Activated T-cell treated with anti-CD3 and anti-CD28 coated beads, Interleukin-2, amount 50 U/mL, for 24 hours (primary cell): ENCODE data around the gene SIAH2.
A peak's percentile ranks its signal among the peaks of the same experiment; 100 is the strongest.

Experiments
- DNase-seq: peaks from one replicate; pipeline ENCODE4 v3.0.0-alpha.2; 2020
- H3K27ac Mint-ChIP-seq: 2 replicates; pipeline ENCODE4 v1.8.0; 2020; ENCODE audit warnings: mild to moderate bottlenecking, mixed read lengths
- H3K27me3 Mint-ChIP-seq: 2 replicates; pipeline ENCODE4 v1.8.0; 2020; ENCODE audit warnings: mixed read lengths
- H3K36me3 Mint-ChIP-seq: 2 replicates; pipeline ENCODE4 v1.8.0; 2020; ENCODE audit warnings: low read depth, mixed read lengths
- H3K4me1 Mint-ChIP-seq: 2 replicates; pipeline ENCODE4 v1.8.0; 2020; ENCODE audit warnings: low read depth, mixed read lengths
- H3K4me3 Mint-ChIP-seq: 2 replicates; pipeline ENCODE4 v1.8.0; 2020; ENCODE audit warnings: mild to moderate bottlenecking, moderate library complexity, mixed read lengths
- H3K9me3 Mint-ChIP-seq: 2 replicates; pipeline ENCODE4 v1.8.0; 2020; ENCODE audit warnings: mixed read lengths

The SIAH2 gene

GRCh38 chr3:150738688-150739087, 24.3 kb downstream of the SIAH2 start:
- peaks cover 83% of the 10 kb centered on the region for H3K4me1 Mint-ChIP-seq
- H3K9me3 Mint-ChIP-seq, result no peaks in the 10 kb centered on the region
- no peak for DNase-seq
- H3K27ac Mint-ChIP-seq, result peak overlapping the region; percentile 99
- peaks cover 76% of the 10 kb centered on the region for H3K36me3 Mint-ChIP-seq
- H3K4me3 Mint-ChIP-seq, result peak overlapping the region; percentile 57
- H3K27me3 Mint-ChIP-seq, result no peaks in the 10 kb centered on the region

- Mint-ChIP-seq H3K4me1 (peaks cover 81% of the 10 kb centered on the region), H3K27ac (peak overlapping the region; percentile 99), H3K4me3 (peak overlapping the region; percentile 57), H3K36me3 (peaks cover 74% of the 10 kb centered on the region), H3K27me3 (no peaks in the 10 kb centered on the region), H3K9me3 (no peaks in the 10 kb centered on the region)
- DNase-seq, result peak; percentile 60
Observed at GRCh38 chr3:150737874-150738679, 24.9 kb downstream of the SIAH2 start.

GRCh38 chr3:150736903-150737832, 25.8 kb downstream of the SIAH2 start:
- peaks cover 72% of the 10 kb centered on the region for H3K4me1 Mint-ChIP-seq
- H3K4me3 Mint-ChIP-seq, result peak overlapping the region; percentile 57
- H3K27ac Mint-ChIP-seq, result peak overlapping the region; percentile 99

GRCh38 chr3:150736316-150736719, 26.7 kb downstream of the SIAH2 start:
- H3K27ac Mint-ChIP-seq, result no peak overlapping the region
- H3K9me3 Mint-ChIP-seq, result no peaks in the 10 kb centered on the region
- H3K4me3 Mint-ChIP-seq, result no peak overlapping the region
- peaks cover 63% of the 10 kb centered on the region for H3K4me1 Mint-ChIP-seq
- DNase-seq, result no peak
- H3K36me3 Mint-ChIP-seq, result peaks cover 57% of the 10 kb centered on the region
- H3K27me3 Mint-ChIP-seq, result no peaks in the 10 kb centered on the region

More at GRCh38 chr3:150736903-150737832, 25.8 kb downstream of the SIAH2 start:
- H3K27me3 Mint-ChIP-seq, result no peaks in the 10 kb centered on the region
- no peaks in the 10 kb centered on the region for H3K9me3 Mint-ChIP-seq
- H3K36me3 Mint-ChIP-seq, result peaks cover 65% of the 10 kb centered on the region
- no peak for DNase-seq

- Mint-ChIP-seq H3K9me3 (no peaks in the 10 kb centered on the region), H3K27ac (no peak overlapping the region), H3K4me3 (no peak overlapping the region), H3K27me3 (no peaks in the 10 kb centered on the region), H3K4me1 (peaks cover 47% of the 10 kb centered on the region), H3K36me3 (peaks cover 41% of the 10 kb centered on the region)
- no peak for DNase-seq
Observed at GRCh38 chr3:150734795-150735119, 28.2 kb downstream of the SIAH2 start.

- H3K4me3 Mint-ChIP-seq, result no peak overlapping the region
- no peaks in the 10 kb centered on the region for H3K27me3 Mint-ChIP-seq
- no peak overlapping the region for H3K27ac Mint-ChIP-seq
- H3K9me3 Mint-ChIP-seq, result no peaks in the 10 kb centered on the region
- peaks cover 42% of the 10 kb centered on the region for H3K4me1 Mint-ChIP-seq
- peaks cover 39% of the 10 kb centered on the region for H3K36me3 Mint-ChIP-seq
- no peak for DNase-seq
Observed at GRCh38 chr3:150733936-150734794, 28.8 kb downstream of the SIAH2 start.

GRCh38 chr3:150733373-150733935, 29.5 kb downstream of the SIAH2 start:
- H3K9me3 Mint-ChIP-seq, result no peaks in the 10 kb centered on the region
- DNase-seq, result no peak
- H3K36me3 Mint-ChIP-seq, result peaks cover 37% of the 10 kb centered on the region
- no peak overlapping the region for H3K27ac Mint-ChIP-seq
- no peak overlapping the region for H3K4me3 Mint-ChIP-seq
- H3K27me3 Mint-ChIP-seq, result no peaks in the 10 kb centered on the region
- peaks cover 35% of the 10 kb centered on the region for H3K4me1 Mint-ChIP-seq

GRCh38 chr3:150729682-150730360, 33.1 kb downstream of the SIAH2 start:
- no peak overlapping the region for H3K27ac Mint-ChIP-seq
- no peak overlapping the region for H3K4me3 Mint-ChIP-seq
- DNase-seq, result no peak
- no peaks in the 10 kb centered on the region for H3K9me3 Mint-ChIP-seq
- peaks cover 7% of the 10 kb centered on the region for H3K4me1 Mint-ChIP-seq
- H3K27me3 Mint-ChIP-seq, result no peaks in the 10 kb centered on the region
- H3K36me3 Mint-ChIP-seq, result peaks cover 13% of the 10 kb centered on the region

- Mint-ChIP-seq H3K27ac (no peak overlapping the region), H3K36me3 (no peaks in the 10 kb centered on the region), H3K4me1 (peaks cover 13% of the 10 kb centered on the region), H3K9me3 (no peaks in the 10 kb centered on the region), H3K4me3 (no peak overlapping the region), H3K27me3 (no peaks in the 10 kb centered on the region)
- no peak for DNase-seq
Observed at GRCh38 chr3:150727653-150728502, 35.1 kb downstream of the SIAH2 start.

GRCh38 chr3:150725548-150725947, 37.4 kb downstream of the SIAH2 start:
- no peak overlapping the region for H3K27ac Mint-ChIP-seq

GRCh38 chr3:150723946-150724345, 39.0 kb downstream of the SIAH2 start:
- H3K4me3 Mint-ChIP-seq, result no peak overlapping the region
- H3K9me3 Mint-ChIP-seq, result no peaks in the 10 kb centered on the region
- H3K27ac Mint-ChIP-seq, result no peak overlapping the region
- H3K4me1 Mint-ChIP-seq, result peaks cover 33% of the 10 kb centered on the region
- no peaks in the 10 kb centered on the region for H3K36me3 Mint-ChIP-seq
- DNase-seq, result no peak
- no peaks in the 10 kb centered on the region for H3K27me3 Mint-ChIP-seq

More at GRCh38 chr3:150725548-150725947, 37.4 kb downstream of the SIAH2 start:
- peaks cover 29% of the 10 kb centered on the region for H3K4me1 Mint-ChIP-seq
- H3K9me3 Mint-ChIP-seq, result no peaks in the 10 kb centered on the region
- no peaks in the 10 kb centered on the region for H3K36me3 Mint-ChIP-seq
- H3K27me3 Mint-ChIP-seq, result no peaks in the 10 kb centered on the region
- DNase-seq, result no peak
- H3K4me3 Mint-ChIP-seq, result no peak overlapping the region

GRCh38 chr3:150722267-150722666, 40.7 kb downstream of the SIAH2 start:
- no peaks in the 10 kb centered on the region for H3K27me3 Mint-ChIP-seq
- peaks cover 33% of the 10 kb centered on the region for H3K4me1 Mint-ChIP-seq
- H3K27ac Mint-ChIP-seq, result no peak overlapping the region
- no peak overlapping the region for H3K4me3 Mint-ChIP-seq
- H3K36me3 Mint-ChIP-seq, result no peaks in the 10 kb centered on the region
- H3K9me3 Mint-ChIP-seq, result no peaks in the 10 kb centered on the region
- no peak for DNase-seq
